Measurements from ENCODE around the gene BCL6B. TPM values are rescaled to one million over a fixed set of nuclear protein-coding genes. Genes with fewer than 3 reads are reported as not detected.

The BCL6B gene
- total and polyA plus RNA-seq, 2 of the 4 experiments (the other 2 are of a cell fraction) = not detected

- no peak overlapping the region for H2BK15ac ChIP-seq (ENCODE audit: low read depth, low read length)
- in situ Hi-C loops (cut with MboI; ENCODE audit: low sequenced_read_pairs) = no loop called here
- H2AK5ac ChIP-seq (ENCODE audit: low read depth, low read length) = no peak overlapping the region
- intact Hi-C loops (cut with micrococcal nuclease) = no loop called here
- no peak for TF ChIP-seq USF2 (IDR thresholded peaks at IDR 0.05; ENCODE audit: low read depth, low read length)
- TF ChIP-seq NFE2L2 (IDR thresholded peaks at IDR 0.05; ENCODE audit: low read depth, low read length) = no peak
- no peak for TF ChIP-seq RCOR1 (IDR thresholded peaks at IDR 0.05; ENCODE audit: insufficient replicate concordance, low read length)
- TF ChIP-seq BHLHE40 (IDR thresholded peaks at IDR 0.05; ENCODE audit: low read depth, low read length) = peak; percentile 66; the same call in 1 of the 2 replicates
- no peak for TF ChIP-seq ELK1 (IDR thresholded peaks at IDR 0.05; ENCODE audit: borderline replicate concordance, low read depth, low read length)
- no peak overlapping the region for H3K9ac ChIP-seq (ENCODE audit: low read depth, low read length)
- ATAC-seq (ENCODE audit: low read depth) = peak; percentile 53
- no peak overlapping the region for H3K14ac ChIP-seq (replicated peaks; ENCODE audit: low read depth, low read length)
- CTCF ChIA-PET = no interaction called here
- no peaks in the 10 kb centered on the region; the same call in 1 of the 2 replicates for H4K20me1 ChIP-seq (ENCODE audit: insufficient read depth, low read length)
- no peak overlapping the region for H2AK9ac ChIP-seq (replicated peaks; ENCODE audit: low read depth, low read length, poor library complexity)
- no peaks in the 10 kb centered on the region for H3K9me1 ChIP-seq (ENCODE audit: insufficient read depth, low read length)
- no peak overlapping the region for H3K23ac ChIP-seq (ENCODE audit: low read depth, low read length)
- POLR2A ChIA-PET (ENCODE audit: unreplicated experiment) = no interaction called here
- H3K9me3 ChIP-seq (ENCODE audit: control insufficient read depth, insufficient read depth, low read length) = no peaks in the 10 kb centered on the region
- H2AFZ ChIP-seq (replicated peaks; ENCODE audit: low read length, poor library complexity) = peak overlapping the region; percentile 51
- peaks cover 8% of the 10 kb centered on the region; the same call in 1 of the 2 replicates for H3K4me1 ChIP-seq (ENCODE audit: control insufficient read depth, insufficient read depth, low read length)
- dilution Hi-C loops (cut with HindIII; ENCODE audit: low sequenced_read_pairs, unreplicated experiment) = no loop called here
- H3K27me3 ChIP-seq (ENCODE audit: control insufficient read depth, insufficient read depth, low read length) = no peaks in the 10 kb centered on the region
- no peaks in the 10 kb centered on the region for H3K79me1 ChIP-seq (ENCODE audit: low read depth in 1 of 2, low read length in 2 of 2)
- no peak overlapping the region for H4K5ac ChIP-seq (ENCODE audit: low read depth, low read length)
- DNase-seq = peak; percentile 61
- no peak overlapping the region for H2BK120ac ChIP-seq (ENCODE audit: low read depth, low read length)
- no peak overlapping the region for H3K4ac ChIP-seq (ENCODE audit: low read depth, low read length)
- no peak overlapping the region for H3K56ac ChIP-seq (ENCODE audit: extremely low read depth, insufficient read depth, low read length)
- H3K36me3 ChIP-seq (ENCODE audit: control insufficient read depth, insufficient read depth, low read length) = peaks cover 23% of the 10 kb centered on the region
- no TSS peak for BruUV-seq (replicated peaks)
- H3K4me2 ChIP-seq (ENCODE audit: low read depth, low read length) = no peak overlapping the region
- H3K18ac ChIP-seq (ENCODE audit: low read depth, low read length) = no peak overlapping the region
- no peak overlapping the region for H2BK5ac ChIP-seq (ENCODE audit: low read depth, low read length, poor library complexity, severe bottlenecking)
- no peak overlapping the region for H3K27ac ChIP-seq (ENCODE audit: insufficient read depth, low read length)
- H4K8ac ChIP-seq (ENCODE audit: low read depth in 2 of 2, low read length in 2 of 2) = no peak overlapping the region
- no peak overlapping the region for H3K4me3 ChIP-seq (ENCODE audit: insufficient read depth, low read depth, low read length)
- no peak overlapping the region for H4K91ac ChIP-seq (ENCODE audit: insufficient read depth, low read depth, low read length)
- H2BK20ac ChIP-seq (ENCODE audit: low read depth, low read length) = no peak overlapping the region
- WGBS, 2 experiments (ENCODE audit: extremely low coverage in 2 of 2, insufficient read length in 1 of 2) = no CpG with 5 or more reads among the region's 9 CpGs
Measured at GRCh38 chr17:6994666-6995256, 28.1 kb upstream of the BCL6B start.
